ENCODE data around the gene KRT33A. TPM values are rescaled to one million over a fixed set of nuclear protein-coding genes. Genes with fewer than 3 reads are reported as not detected.

Gene KRT33A
- total and polyA plus RNA-seq, 2 experiments from 2014 or later: not detected

GRCh38 chr17:41340934-41341861 lies 9.4 kb downstream of the KRT33A start:
- Histone ChIP-seq H2AFZ (no peak overlapping the region), H3K4me3 (no peak overlapping the region), H3K79me2 (no peaks in the 10 kb centered on the region), H3K27ac (no peak overlapping the region), H3K9me3 (ENCODE audit: low read depth) (no peaks in the 10 kb centered on the region), H3K27me3 (no peaks in the 10 kb centered on the region), H3K36me3 (replicated peaks; ENCODE audit: insufficient read depth, low read depth) (no peaks in the 10 kb centered on the region), H3K4me1 (ENCODE audit: insufficient read depth) (peaks cover 4% of the 10 kb centered on the region), H4K20me1 (ENCODE audit: insufficient read depth, poor library complexity, severe bottlenecking) (no peaks in the 10 kb centered on the region), H3K9me2 (replicated peaks; ENCODE audit: insufficient read depth) (no peaks in the 10 kb centered on the region), H3K4me2 (no peak overlapping the region)
- no peak for TF ChIP-seq EZH2phosphoT487 (IDR thresholded peaks at IDR 0.05; ENCODE audit: low read depth, severe bottlenecking, unreplicated experiment)
- TF ChIP-seq CTCF (IDR thresholded peaks at IDR 0.05; ENCODE audit: poor library complexity): no peak
- TF ChIP-seq EZH2 (IDR thresholded peaks at IDR 0.05; ENCODE audit: borderline replicate concordance): no peak
- 86% methylated on average over 7 of the region's 7 CpGs for WGBS (ENCODE audit: low lambda C conversion rate, missing lambda C conversion rate)
- no peak for DNase-seq (ENCODE audit: low spot score)

DNA sequence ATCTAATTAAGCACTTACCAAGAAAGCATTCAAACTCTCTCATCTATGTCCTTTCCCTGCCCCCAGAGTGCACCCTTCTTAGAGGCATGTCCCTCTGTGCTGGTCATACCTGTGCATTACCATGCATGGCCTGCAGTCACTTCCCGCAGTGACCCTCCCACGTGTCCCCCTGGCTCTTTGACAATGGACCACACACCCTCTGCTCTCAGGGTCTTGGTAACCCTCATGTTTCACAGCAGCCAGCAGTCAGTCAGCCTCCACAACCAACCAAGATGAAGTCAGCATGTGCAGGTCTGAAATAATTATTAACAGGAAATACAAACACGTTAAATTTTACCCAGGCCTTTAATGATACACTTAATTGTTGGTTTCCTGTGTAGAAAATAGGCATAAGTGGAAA lies 10.1 kb downstream of the KRT33A start:
- no peaks in the 10 kb centered on the region for H3K9me2 ChIP-seq (replicated peaks; ENCODE audit: insufficient read depth)
- no peak overlapping the region for H3K27ac ChIP-seq
- H3K9me3 ChIP-seq (ENCODE audit: low read depth): no peaks in the 10 kb centered on the region
- peaks cover 4% of the 10 kb centered on the region for H3K4me1 ChIP-seq (ENCODE audit: insufficient read depth)
- H3K4me2 ChIP-seq: no peak overlapping the region
- no peak overlapping the region for H2AFZ ChIP-seq
- H3K36me3 ChIP-seq (replicated peaks; ENCODE audit: insufficient read depth, low read depth): no peaks in the 10 kb centered on the region
- H3K27me3 ChIP-seq: no peaks in the 10 kb centered on the region
- H4K20me1 ChIP-seq (ENCODE audit: insufficient read depth, poor library complexity, severe bottlenecking): no peaks in the 10 kb centered on the region
- H3K4me3 ChIP-seq: no peak overlapping the region
- WGBS (ENCODE audit: low lambda C conversion rate, missing lambda C conversion rate): 68% methylated on average over 3 of the region's 3 CpGs
- H3K79me2 ChIP-seq: no peaks in the 10 kb centered on the region
- TF ChIP-seq CTCF (IDR thresholded peaks at IDR 0.05; ENCODE audit: poor library complexity): no peak
- no peak for TF ChIP-seq EZH2 (IDR thresholded peaks at IDR 0.05; ENCODE audit: borderline replicate concordance)
- no peak for TF ChIP-seq EZH2phosphoT487 (IDR thresholded peaks at IDR 0.05; ENCODE audit: low read depth, severe bottlenecking, unreplicated experiment)
- DNase-seq (ENCODE audit: low spot score): no peak

- no peaks in the 10 kb centered on the region for H3K9me2 ChIP-seq (replicated peaks; ENCODE audit: insufficient read depth)
- 59% methylated on average over 2 of the region's 2 CpGs for WGBS (ENCODE audit: low lambda C conversion rate, missing lambda C conversion rate)
- no peaks in the 10 kb centered on the region for H3K27me3 ChIP-seq
- TF ChIP-seq EZH2 (IDR thresholded peaks at IDR 0.05; ENCODE audit: borderline replicate concordance): no peak
- no peak for TF ChIP-seq CTCF (IDR thresholded peaks at IDR 0.05; ENCODE audit: poor library complexity)
- TF ChIP-seq EZH2phosphoT487 (IDR thresholded peaks at IDR 0.05; ENCODE audit: low read depth, severe bottlenecking, unreplicated experiment): no peak
- H2AFZ ChIP-seq: no peak overlapping the region
- H3K9me3 ChIP-seq (ENCODE audit: low read depth): no peaks in the 10 kb centered on the region
- H4K20me1 ChIP-seq (ENCODE audit: insufficient read depth, poor library complexity, severe bottlenecking): no peaks in the 10 kb centered on the region
- H3K4me2 ChIP-seq: no peak overlapping the region
- no peak for DNase-seq (ENCODE audit: low spot score)
- no peak overlapping the region for H3K27ac ChIP-seq
- no peak overlapping the region for H3K4me3 ChIP-seq
- peaks cover 4% of the 10 kb centered on the region for H3K4me1 ChIP-seq (ENCODE audit: insufficient read depth)
- H3K79me2 ChIP-seq: no peaks in the 10 kb centered on the region
- H3K36me3 ChIP-seq (replicated peaks; ENCODE audit: insufficient read depth, low read depth): no peaks in the 10 kb centered on the region
Measured at GRCh38 chr17:41339571-41340172, 11.0 kb downstream of the KRT33A start.
